HG02885 (cell line): ENCODE measurements around the gene KRABD2.
"Not testable (repeated sequence)": the region's sequence is repeated elsewhere in the genome, so short reads cannot be mapped to it uniquely, and the experiment has no call there.

Experiments
- ATAC-seq: cut with Tn5 transposase; IDR thresholded peaks from one replicate; pipeline ENCODE4 v1.9.1; 2021; ENCODE audit warnings: mild to moderate bottlenecking; ENCODE audit not compliant: unreplicated experiment, poor library complexity

Gene KRABD2

GRCh38 chr17:8376271-8377067, at the start of gene KRABD2:
Gene KRABD2 (minus strand): TSS chr17:8376704.
- peak; percentile 93 for ATAC-seq

- ATAC-seq, result no peak
Observed at GRCh38 chr17:8421571-8421970, 45.1 kb upstream of the KRABD2 start.

- ATAC-seq, result no peak
Observed at GRCh38 chr17:8420041-8420934, 43.8 kb upstream of the KRABD2 start.

- ATAC-seq, result no peak
Observed at GRCh38 chr17:8419305-8419704, 42.8 kb upstream of the KRABD2 start.

- ATAC-seq, result no peak
Observed at GRCh38 chr17:8418471-8418870, 42.0 kb upstream of the KRABD2 start.

GRCh38 chr17:8417806-8418205, 41.3 kb upstream of the KRABD2 start:
- ATAC-seq, result no peak

- no peak for ATAC-seq
Observed at GRCh38 chr17:8413938-8414337, 37.4 kb upstream of the KRABD2 start.

- ATAC-seq, result no peak
Observed at GRCh38 chr17:8413328-8413727, 36.8 kb upstream of the KRABD2 start.

- ATAC-seq, result no peak
Observed at GRCh38 chr17:8412089-8412488, 35.6 kb upstream of the KRABD2 start.

DNA sequence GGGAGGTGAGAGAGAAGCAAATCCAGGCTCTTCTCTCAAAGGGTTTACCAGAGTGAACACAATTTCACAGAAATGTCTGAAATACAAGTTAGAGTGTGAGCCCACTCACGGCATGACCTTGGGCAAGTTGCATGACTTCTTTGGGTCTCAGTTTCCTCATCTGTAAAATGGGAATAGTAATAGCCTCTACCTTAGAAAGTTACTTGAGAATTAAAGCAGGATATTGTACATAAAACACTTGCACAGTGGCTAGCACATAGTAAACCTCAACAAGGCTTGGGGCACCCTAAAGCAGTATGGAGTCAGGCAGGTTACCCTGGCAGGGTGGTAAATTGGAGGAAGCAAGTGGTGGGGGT, 34.4 kb upstream of the KRABD2 start:
- ATAC-seq, result no peak

GRCh38 chr17:8409966-8410882, 33.7 kb upstream of the KRABD2 start:
- ATAC-seq, result no peak

DNA sequence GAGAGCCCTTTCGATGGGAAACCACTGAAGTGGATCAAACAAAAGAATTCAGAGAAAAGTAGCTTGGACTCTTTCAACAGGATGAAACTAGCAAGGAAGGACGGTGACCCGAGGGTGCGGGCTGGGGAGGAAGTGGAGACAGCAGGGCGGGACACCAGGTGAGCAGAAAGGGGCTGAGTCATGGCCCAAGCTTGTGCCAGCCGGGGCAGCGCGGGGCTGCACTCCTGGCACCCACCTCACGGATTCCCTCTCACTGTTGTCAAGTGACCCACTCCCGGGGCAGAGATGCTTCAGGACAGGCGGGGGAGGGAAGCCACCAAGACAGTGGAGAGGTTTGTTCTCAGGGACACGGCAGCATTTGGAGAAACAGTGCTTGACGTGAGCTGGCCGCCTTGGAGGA, 31.9 kb upstream of the KRABD2 start:
- ATAC-seq, result no peak

DNA sequence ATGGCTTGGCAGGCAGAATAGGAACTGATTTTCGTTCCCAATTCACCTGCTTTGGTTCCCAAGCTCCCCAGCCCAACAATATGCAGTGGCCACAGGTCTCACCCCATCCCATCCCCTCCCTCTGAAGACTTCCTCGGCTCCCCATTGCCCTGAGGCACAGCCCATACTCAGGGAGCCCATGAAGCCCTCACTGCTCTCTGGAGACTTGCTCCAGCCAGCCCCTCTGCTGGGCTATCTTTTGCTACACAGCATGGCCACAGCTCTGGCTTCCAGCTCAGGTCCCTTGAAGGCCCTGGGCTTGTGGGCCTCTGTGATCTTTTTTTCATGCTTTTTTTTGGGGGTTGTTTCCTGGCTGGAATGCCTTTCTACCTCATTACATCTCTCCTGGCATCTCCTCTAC, 29.7 kb upstream of the KRABD2 start:
- no peak for ATAC-seq

DNA sequence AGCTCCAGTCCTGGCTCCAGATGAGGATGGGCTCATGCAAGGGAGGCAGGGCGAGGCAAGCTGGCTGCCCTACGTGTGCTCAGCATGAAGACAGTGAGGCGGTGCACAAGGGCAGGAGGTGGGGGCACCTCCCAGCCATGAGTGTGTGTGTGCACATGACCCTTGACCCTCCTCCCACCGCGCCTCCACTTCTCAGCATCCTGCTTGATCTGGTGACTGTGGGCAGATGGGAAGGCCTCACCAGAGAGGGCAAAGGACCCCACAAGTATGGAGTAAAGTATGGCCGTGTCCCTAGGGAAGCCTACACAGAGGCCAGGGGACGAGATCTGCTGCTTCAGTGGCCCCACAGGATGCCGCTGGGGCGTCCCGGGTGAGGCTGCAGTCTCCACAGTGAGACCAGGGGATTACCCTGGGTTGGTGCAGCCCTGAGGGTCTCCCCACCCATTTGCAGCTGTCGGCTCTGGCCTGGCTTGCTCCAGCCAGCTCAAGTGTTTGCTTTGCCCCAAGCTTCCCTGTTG, 29.1 kb upstream of the KRABD2 start:
- ATAC-seq, result no peak

GRCh38 chr17:8402921-8403536, 26.5 kb upstream of the KRABD2 start:
- ATAC-seq, result no peak

DNA sequence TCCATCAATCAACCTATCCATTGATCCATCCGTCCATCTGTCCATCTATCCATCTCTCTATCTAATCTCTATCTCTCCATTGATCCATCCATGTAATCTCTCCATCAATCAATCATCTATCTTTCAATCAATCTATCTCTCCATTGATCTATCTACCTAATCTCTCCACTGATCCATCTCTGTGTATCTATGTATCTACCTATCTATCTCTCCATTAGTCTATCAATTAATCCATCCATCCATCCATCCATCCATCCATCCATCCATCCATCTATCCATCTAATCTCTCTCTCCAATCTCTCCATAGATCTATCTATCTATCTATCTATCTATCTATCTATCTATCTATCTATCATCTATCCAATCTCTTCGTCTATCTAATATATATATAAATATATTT, 24.6 kb upstream of the KRABD2 start:
- ATAC-seq, result no peak

- ATAC-seq, result no peak
Observed at GRCh38 chr17:8398980-8399379, 22.5 kb upstream of the KRABD2 start.

GRCh38 chr17:8397636-8398035, 21.1 kb upstream of the KRABD2 start, which contains the start of gene RNF222:
Gene RNF222 (minus strand): TSS chr17:8397827. CDS start chr17:8393461, 4,366 bp downstream.
- no peak for ATAC-seq

DNA sequence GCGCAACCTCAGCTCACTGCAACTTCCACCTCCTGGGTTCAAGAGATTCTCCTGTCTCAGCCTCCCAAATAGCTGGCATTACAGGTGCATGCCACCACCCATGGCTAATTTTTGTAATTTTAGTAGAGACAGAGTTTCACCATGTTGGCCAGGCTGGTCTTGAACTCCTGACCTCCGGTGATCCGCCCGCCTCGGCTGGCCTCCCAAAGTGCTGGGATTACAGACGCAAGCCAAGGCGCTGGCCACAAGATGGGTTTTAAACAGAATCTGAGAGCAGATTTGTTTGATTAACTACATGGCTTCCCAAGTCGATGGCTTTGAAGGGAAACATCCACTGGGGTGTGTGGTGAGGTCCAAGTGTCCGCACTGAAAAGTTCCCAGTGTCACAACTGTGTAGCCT, 18.0 kb upstream of the KRABD2 start:
- ATAC-seq, result not testable (repeated sequence)
